ENCODE measurements around the gene PLEKHA1. TPM values are rescaled to one million over a fixed set of nuclear protein-coding genes. Genes with fewer than 3 reads are reported as not detected.

PLEKHA1 gene
- total RNA-seq, 1 donor from 2014 or later: 38.2 TPM

DNA sequence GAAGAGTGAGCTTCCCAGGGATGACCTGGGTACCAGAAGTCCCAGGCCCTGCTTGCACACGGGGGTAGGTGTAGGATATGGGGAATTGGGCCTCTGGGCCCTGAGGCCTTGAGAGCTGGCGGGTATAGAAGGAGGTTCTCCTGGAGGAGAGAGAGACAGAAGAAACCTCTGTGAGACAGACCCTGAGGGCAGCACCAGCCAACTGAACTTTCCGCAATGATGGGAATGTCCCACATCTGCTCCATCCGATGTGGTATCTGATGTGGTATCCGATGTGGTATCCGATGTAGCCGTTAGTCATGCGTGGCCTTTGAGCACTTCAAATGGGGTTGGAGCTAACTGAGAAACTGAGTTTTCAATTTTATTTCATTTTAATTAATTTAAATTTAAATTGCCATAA lies 30.6 kb upstream of the PLEKHA1 start:
- Mint-ChIP-seq H3K27me3 (ENCODE audit: unreplicated experiment) (peaks cover 2% of the 10 kb centered on the region), H3K4me1 (ENCODE audit: unreplicated experiment) (peaks cover 4% of the 10 kb centered on the region), H3K4me3 (ENCODE audit: unreplicated experiment) (no peak overlapping the region), H3K36me3 (ENCODE audit: low read depth, unreplicated experiment) (peaks cover 4% of the 10 kb centered on the region), H3K9me3 (ENCODE audit: unreplicated experiment) (peaks cover 4% of the 10 kb centered on the region), H3K27ac (ENCODE audit: unreplicated experiment) (no peak overlapping the region)
- TF ChIP-seq, protein P1, sequence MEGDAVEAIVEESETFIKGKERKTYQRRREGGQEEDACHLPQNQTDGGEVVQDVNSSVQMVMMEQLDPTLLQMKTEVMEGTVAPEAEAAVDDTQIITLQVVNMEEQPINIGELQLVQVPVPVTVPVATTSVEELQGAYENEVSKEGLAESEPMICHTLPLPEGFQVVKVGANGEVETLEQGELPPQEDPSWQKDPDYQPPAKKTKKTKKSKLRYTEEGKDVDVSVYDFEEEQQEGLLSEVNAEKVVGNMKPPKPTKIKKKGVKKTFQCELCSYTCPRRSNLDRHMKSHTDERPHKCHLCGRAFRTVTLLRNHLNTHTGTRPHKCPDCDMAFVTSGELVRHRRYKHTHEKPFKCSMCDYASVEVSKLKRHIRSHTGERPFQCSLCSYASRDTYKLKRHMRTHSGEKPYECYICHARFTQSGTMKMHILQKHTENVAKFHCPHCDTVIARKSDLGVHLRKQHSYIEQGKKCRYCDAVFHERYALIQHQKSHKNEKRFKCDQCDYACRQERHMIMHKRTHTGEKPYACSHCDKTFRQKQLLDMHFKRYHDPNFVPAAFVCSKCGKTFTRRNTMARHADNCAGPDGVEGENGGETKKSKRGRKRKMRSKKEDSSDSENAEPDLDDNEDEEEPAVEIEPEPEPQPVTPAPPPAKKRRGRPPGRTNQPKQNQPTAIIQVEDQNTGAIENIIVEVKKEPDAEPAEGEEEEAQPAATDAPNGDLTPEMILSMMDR (IDR thresholded peaks at IDR 0.05; ENCODE audit: unreplicated experiment): no peak
- DNase-seq (ENCODE audit: low spot score): no peak

DNA sequence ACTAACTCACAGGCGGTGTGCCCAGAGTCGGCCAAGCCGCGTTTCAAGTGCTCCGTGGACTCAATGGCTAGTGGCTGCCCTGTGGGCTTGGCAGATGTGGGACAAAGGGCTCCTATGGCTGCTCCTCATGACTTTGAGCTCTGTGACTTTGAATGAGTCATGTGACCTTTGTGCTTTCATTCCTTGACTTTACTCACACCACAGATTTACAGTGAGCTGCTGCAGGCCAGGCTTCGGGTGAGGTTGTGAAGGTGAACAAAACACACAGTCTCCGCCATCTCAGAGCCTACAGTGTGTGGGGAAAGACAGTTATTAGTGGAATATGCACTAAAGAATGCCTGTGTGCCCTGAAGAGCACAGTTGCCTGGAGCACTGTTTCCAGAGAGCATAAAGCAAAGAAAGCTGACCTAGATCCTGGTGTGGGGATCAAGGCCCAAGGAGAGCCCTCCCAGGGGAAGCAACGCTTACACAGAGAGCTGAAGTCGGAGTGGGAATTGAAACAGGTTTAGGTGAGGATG lies 29.7 kb upstream of the PLEKHA1 start:
- Mint-ChIP-seq H3K9me3 (ENCODE audit: unreplicated experiment) (peaks cover 4% of the 10 kb centered on the region), H3K27ac (ENCODE audit: unreplicated experiment) (no peak overlapping the region), H3K27me3 (ENCODE audit: unreplicated experiment) (peaks cover 2% of the 10 kb centered on the region), H3K4me3 (ENCODE audit: unreplicated experiment) (no peak overlapping the region), H3K36me3 (ENCODE audit: low read depth, unreplicated experiment) (peaks cover 4% of the 10 kb centered on the region), H3K4me1 (ENCODE audit: unreplicated experiment) (peaks cover 4% of the 10 kb centered on the region)
- DNase-seq (ENCODE audit: low spot score): no peak
- TF ChIP-seq, protein P1 (IDR thresholded peaks at IDR 0.05; ENCODE audit: unreplicated experiment): no peak

- Mint-ChIP-seq H3K9me3 (ENCODE audit: unreplicated experiment) (peaks cover 4% of the 10 kb centered on the region), H3K4me1 (ENCODE audit: unreplicated experiment) (no peaks in the 10 kb centered on the region), H3K36me3 (ENCODE audit: low read depth, unreplicated experiment) (peaks cover 4% of the 10 kb centered on the region), H3K4me3 (ENCODE audit: unreplicated experiment) (no peak overlapping the region), H3K27ac (ENCODE audit: unreplicated experiment) (no peak overlapping the region), H3K27me3 (ENCODE audit: unreplicated experiment) (peaks cover 2% of the 10 kb centered on the region)
- no peak for DNase-seq (ENCODE audit: low spot score)
- TF ChIP-seq, protein P1 (IDR thresholded peaks at IDR 0.05; ENCODE audit: unreplicated experiment): no peak
These were observed 28.1 kb upstream of the PLEKHA1 start for GRCh38 chr10:122346326-122346950.

DNA sequence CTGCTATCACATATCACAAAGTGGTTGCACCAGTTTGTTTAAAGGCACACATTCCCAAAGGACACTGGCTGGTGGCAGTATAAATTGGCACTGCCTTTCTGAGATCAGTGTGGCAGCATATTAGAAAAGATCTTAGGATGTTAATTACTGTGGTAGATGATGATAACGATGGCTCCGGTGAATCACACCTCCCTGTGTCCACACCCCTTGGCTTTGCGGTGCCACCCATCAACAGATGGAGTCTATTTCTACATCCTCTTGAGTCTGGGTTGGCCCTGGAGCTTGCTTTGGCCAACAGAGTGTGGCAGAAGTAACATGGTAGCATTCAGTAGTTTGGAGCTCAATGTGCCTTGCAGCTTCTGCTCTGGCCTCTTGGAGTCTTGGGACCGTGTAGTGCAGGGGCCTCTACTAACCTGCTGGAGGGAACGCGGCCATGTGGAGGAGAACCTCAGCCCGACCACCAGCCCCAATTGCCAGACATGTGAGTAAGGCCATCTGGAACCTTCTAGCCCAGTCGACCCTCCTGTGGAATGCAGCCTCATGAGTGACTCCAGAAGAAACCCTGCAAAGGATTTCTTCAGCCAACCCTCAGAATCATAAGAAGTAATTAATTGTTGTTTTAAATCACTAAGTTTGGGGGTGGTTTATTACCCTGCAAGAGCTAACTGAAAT lies 27.2 kb upstream of the PLEKHA1 start:
- no peak for DNase-seq (ENCODE audit: low spot score)
- Mint-ChIP-seq H3K27ac (ENCODE audit: unreplicated experiment) (no peak overlapping the region), H3K27me3 (ENCODE audit: unreplicated experiment) (no peaks in the 10 kb centered on the region), H3K4me3 (ENCODE audit: unreplicated experiment) (no peak overlapping the region), H3K4me1 (ENCODE audit: unreplicated experiment) (no peaks in the 10 kb centered on the region), H3K36me3 (ENCODE audit: low read depth, unreplicated experiment) (peaks cover 4% of the 10 kb centered on the region), H3K9me3 (ENCODE audit: unreplicated experiment) (peaks cover 4% of the 10 kb centered on the region)
- TF ChIP-seq, protein P1 (IDR thresholded peaks at IDR 0.05; ENCODE audit: unreplicated experiment): no peak

DNA sequence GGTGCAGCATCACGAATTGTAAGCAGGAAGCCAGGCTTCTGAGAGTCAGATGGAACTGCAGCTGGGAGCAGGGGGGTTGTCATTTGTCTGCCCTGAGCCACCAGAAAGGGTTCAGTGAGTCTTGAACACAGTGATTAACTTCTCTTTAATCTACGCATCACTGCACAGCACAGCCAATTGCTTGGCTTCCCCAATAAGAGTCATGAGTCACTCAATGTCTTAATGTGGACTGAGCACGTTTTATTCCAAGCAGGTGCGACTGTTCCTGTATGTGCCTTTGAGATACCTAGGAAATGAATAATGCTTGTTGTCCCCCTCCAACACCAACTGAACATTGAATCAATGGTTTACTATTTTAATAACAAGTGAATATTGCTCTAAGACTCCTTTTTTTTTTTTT lies 26.0 kb upstream of the PLEKHA1 start:
- Mint-ChIP-seq H3K36me3 (ENCODE audit: low read depth, unreplicated experiment) (peaks cover 4% of the 10 kb centered on the region), H3K4me1 (ENCODE audit: unreplicated experiment) (no peaks in the 10 kb centered on the region), H3K27me3 (ENCODE audit: unreplicated experiment) (no peaks in the 10 kb centered on the region), H3K9me3 (ENCODE audit: unreplicated experiment) (peaks cover 4% of the 10 kb centered on the region), H3K27ac (ENCODE audit: unreplicated experiment) (no peak overlapping the region), H3K4me3 (ENCODE audit: unreplicated experiment) (no peak overlapping the region)
- TF ChIP-seq, protein P1 (IDR thresholded peaks at IDR 0.05; ENCODE audit: unreplicated experiment): no peak
- DNase-seq (ENCODE audit: low spot score): no peak

Measured in endothelial cell (in vitro differentiated cells).